ENCODE results near the gene MAP3K2. TPM values are rescaled to one million over a fixed set of nuclear protein-coding genes. Genes with fewer than 3 reads are reported as not detected.

The MAP3K2 gene
- total RNA-seq, 2 donors from 2014 or later, result 29.3 to 31.2 TPM

DNA sequence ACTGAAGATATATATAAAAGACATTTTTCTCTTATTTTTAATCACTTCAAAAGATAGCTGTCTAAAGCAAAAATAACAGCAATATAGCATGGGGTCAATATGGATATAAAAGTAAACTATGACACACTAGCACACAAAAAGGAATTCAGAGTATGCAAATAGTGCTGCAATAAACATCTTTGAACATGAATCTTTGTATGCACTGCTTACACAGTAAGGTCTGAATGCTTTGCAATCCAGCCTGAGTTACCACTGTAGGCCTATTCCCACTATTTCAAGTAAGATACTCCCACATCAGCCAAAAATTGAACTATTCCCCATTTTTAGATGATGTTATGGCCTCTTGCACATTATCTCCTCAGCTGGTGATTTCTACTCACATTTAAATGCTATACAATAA is 66.5 kb downstream of the MAP3K2 start:
- no peak for ATAC-seq
- intact Hi-C loops (cut with DNase I), result loop anchor here in 1 of 2 donors (10.0 kb wide), 1 partner anchor 153 kb away; no protein-coding TSS in a partner anchor
- no peak for DNase-seq

DNA sequence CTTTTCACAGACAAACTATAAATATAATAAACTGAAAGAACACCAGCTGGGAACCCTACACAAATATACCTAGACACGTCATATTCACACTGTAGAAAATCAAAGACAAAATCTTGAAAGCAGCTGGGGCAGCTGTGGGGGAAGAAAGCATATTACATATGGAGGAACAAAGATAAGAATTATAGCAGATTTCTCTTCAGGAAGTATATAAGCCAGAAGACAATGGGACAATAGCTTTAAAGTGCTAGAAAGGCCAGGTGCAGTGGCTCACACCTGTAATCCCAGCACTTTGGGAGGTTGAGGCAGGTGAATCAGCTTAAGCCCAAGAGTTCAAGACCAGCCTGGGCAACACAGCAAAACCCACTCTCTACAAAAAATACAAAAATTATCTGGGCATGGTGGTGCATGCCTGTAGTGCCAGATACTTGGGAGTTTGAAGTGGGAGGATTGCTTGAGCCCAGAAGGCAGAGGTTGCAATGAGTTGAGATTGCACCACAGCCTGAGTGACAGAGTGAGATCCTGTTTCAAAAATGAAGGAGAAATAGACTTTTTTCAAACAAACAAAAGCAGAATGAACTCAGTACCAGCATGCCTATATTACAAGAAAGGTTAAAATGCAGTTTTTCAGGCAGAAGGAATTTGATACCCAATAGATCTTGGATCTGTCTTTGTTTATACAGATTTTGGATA is 67.0 kb downstream of the MAP3K2 start:
- intact Hi-C loops (cut with DNase I), result loop anchor here in 1 of 2 donors (10.0 kb wide), 1 partner anchor 154 kb away; no protein-coding TSS in a partner anchor
- ATAC-seq, result no peak

DNA sequence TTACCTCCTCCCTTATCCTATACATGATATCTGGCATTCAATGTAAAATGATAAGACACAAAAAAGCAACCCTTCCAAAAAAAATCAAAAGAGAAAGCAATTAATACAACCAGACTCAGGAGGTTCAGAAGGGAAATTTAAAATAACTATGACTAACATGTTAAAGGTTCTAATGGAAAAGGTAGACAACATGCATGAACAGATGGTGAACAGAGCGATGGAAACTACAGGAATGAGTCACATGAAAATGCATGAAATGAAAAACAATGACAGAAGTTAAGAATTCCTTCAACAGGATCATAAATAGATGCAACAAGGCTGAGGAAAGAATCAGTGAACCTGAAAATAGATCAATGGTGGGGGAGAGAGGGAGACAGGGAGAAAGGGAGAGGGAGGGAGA is 67.7 kb downstream of the MAP3K2 start:
- intact Hi-C loops (cut with DNase I), result loop anchor here in 1 of 2 donors (10.0 kb wide), 1 partner anchor 155 kb away; no protein-coding TSS in a partner anchor
- no peak for DNase-seq
- no peak for ATAC-seq

More for the DNA sequence above, 67.0 kb downstream of the MAP3K2 start:
- DNase-seq, result no peak

DNA sequence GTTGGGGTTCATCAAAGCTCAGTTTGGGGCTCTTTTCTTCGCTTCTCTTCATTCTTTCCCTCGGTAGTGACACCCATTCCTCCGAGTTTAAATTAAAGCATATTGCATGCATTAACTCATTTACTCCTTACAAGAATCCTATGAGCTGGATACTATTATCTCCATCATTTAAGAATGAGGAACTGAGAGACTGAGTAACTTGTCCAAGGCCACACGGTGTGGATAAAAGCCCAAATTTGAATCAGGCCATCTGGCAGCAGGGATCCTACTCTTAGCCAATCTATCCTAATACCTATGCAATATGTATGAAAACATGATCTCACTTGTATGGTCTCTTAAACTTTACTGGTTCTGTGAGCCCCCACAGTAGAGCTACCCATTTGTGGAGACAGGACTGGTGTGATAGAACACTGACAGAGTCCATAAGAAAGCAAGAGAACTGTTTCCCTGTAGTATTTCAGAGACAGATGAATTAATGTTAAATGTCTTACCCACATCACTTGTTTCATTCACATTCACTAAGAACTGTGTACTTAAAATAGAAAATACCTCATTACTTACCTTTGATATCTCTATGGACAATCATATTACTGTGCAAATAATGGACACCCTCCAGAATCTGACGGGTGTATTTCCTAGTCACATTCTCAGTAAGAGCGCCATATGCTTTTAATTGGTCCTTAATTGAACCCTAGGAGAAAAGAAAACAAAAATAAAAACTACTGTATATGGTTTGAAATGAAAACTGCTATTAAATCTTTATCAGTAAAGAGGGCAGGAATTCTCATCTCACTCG is 73.4 kb downstream of the MAP3K2 start:
- intact Hi-C loops (cut with DNase I), result no loop called here
- DNase-seq, result no peak
- ATAC-seq, result no peak

DNA sequence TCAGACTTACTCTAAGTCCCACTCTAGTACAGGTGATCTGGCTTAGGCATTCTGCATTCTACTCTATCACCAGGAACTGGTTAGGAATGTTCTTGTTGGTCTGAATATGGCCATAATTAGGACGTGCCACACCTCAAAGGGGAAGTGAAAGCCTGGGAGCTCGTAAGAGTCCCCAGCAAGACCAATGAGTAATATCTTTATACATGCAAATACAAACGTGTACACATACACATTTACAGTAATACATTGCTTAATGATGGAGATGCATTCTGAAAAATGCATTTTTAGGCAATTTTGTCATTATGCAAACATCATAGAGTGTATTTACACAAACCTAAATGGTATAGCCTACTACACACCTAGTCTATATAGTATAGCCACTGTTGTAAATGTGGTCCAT is 74.4 kb downstream of the MAP3K2 start:
- intact Hi-C loops (cut with DNase I), result no loop called here
- ATAC-seq (no peak), DNase-seq (no peak)

DNA sequence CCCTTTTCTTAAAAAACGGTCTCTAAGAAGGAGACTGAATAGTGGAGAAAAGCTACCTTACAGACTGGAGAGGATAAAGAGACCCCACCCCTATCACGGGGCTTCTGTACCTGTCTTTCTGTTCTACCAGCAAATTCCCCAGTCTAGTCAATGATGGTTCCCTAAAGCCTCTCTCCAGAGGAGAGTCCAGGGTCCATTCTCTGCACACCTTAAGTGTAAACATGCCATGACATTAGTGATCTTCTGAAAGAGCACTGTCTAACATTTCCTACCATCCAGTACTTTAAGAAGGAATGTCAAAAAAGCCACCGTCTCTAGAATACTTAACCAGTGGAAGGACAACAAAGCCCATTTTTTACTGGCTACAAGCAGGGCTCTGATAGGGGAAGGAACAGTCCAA is 76.8 kb downstream of the MAP3K2 start:
- ATAC-seq (no peak), DNase-seq (no peak)
- intact Hi-C loops (cut with DNase I), result no loop called here

DNA sequence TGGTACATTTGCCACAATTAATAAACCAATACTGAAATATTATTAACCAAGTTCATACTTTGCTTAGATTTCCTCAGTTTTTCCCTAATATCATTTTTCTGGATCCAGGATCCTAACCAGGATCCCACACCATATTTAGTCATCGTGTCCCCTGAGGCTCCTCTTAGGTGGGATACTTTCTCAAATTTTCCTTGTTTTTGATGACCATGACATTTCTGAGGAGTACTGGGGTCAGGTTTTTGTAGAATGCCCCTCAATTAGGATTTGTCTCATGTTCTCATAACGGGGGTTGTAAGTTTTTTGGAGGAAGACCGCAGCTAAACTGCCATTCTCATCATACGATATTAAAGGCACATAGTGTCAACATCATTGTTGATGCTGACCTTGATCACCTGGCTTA is 78.3 kb downstream of the MAP3K2 start:
- intact Hi-C loops (cut with DNase I), result no loop called here
- DNase-seq (no peak), ATAC-seq (no peak)

DNA sequence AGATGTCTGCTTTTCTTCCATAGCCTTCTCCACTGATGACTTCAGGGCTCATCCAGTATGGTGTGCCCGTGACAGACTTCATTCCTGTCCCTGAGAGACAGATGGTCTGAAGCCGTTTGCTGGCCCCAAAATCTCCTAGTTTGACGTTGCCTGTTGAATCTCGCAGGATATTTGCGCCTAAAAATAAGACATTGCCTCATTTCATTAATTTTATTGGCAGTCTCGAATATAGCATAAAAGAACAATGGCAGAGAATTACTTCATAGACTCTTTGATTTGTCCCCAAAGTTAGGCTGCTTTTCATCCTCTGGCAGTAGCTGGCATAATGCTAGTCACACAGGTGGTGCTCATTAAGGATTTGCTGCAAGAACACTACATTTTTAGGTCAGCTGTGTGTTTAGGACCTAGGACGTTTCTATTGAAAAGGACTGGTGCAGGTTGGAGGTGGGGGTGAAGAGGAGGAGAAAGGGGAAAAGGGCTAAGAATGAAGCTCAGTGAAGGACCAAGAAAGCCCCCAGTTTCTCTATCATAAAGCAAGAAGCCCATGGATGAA is 79.1 kb downstream of the MAP3K2 start:
- no peak for ATAC-seq
- intact Hi-C loops (cut with DNase I), result no loop called here
- no peak for DNase-seq

DNA sequence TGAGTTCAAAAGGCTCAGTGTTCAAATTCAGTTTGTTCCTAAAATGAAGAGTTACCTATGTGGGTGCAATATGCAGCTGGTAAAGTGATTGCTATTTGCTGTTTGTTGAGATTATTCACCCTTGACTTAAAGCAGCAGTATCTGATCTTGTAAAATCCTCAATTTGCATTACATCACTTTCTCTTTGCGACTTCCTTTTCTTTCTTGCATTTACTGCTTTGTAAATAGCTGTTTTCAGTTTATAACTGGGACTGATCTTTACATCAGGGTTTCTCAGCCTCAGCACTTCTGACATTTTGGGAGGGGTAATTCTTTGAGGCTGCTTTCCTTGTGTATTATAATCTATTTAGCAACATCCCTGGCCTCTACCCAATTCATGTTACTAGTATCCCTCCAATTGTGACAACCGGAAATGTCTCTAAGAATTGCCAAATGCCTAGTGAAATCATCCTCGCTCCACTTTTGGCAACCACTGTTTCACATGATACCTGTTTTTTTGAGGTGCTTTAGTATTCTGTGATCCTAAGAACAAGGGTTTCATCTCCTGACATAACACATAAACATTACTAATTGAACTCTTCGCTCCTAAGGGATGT is 81.7 kb downstream of the MAP3K2 start:
- no peak for ATAC-seq
- no peak for DNase-seq
- intact Hi-C loops (cut with DNase I), result no loop called here

DNA sequence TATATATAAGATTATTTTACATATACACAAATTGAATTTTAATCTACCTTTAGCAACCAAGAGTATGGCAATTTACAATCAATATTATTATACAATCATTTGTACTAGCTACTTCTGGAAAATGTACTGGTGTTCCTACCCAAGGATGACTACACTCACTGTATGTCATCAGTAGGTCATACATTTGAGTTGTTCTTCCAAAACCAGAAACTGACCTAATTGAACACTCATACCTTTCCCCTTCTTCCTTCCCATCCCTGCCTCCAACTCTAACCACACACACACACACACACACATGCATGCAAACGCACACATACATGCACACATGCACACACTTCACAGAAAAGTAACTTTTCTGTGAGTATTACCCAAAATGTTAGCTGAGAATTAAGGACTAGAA is 85.6 kb downstream of the MAP3K2 start:
- intact Hi-C loops (cut with DNase I), result no loop called here
- ATAC-seq, result no peak
- DNase-seq, result no peak

DNA sequence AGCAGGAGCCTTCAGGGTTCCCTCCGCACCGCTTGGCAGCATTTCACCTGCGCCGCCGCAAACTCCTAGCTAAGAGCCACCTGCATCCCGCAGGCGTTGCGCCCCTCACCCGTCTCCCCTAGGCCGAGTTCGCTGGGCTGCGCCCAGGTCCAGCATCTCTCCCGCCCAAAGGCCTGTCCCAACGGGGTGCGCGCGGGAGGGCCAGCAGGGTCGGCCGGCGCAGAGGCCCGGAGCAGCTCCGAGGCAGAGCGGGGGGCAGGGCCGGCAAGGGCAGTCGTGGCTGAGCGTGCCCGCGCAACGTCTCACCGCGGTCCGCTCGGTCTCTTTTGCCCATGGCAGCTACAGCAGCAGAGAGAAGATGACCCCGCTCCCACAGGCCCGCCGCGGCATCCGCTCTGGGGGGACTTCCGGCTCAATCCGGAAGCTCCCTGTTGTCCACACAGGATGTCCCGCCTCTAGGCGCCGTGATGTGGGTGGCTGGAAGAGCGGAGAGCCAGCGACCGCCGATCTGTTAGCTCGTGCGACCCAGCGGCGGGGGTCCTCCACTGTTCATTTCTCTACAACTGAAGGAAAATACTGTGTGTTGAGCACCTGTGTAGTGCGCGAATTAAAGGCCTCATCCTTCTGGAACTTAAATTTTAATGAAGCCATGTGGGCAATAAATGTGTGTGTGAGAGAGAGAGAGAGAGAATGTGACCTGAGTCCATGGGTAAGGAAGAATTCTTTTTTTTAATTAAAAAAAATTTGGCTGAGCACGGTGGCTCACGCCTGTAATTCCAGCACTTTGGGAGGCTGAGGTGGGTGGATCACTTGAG is 93.8 kb downstream of the MAP3K2 start, which contains the start of gene ERCC3:
Gene ERCC3 (minus strand): TSS at position 397 of the 815 bp plus-strand sequence. CDS start 63 bp downstream, at position 334.
- DNase-seq, result peak; percentile 92
- peak; percentile 97 to 98 for ATAC-seq
- intact Hi-C loops (cut with DNase I), result no loop called here

DNA sequence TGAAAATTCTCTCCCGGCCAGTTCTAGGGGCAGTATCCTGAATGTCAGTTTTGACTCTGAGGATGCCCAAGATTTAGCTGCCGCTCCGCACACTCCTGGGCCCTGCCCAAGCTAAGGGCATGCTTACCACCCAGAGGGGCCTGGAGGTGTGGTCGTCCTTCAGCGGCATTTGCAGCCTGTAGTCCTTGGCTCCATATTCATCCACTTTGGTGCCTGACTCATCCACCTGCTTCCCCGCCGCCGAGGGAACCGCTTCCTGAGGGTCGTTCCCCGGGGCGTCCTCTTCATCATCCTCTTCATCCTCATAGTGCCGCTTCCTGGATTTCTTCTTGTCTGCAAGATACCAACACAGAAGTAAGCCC is 94.4 kb downstream of the MAP3K2 start:
- intact Hi-C loops (cut with DNase I), result no loop called here
- peak; percentile 13 to 31 for ATAC-seq
- DNase-seq, result no peak

DNA sequence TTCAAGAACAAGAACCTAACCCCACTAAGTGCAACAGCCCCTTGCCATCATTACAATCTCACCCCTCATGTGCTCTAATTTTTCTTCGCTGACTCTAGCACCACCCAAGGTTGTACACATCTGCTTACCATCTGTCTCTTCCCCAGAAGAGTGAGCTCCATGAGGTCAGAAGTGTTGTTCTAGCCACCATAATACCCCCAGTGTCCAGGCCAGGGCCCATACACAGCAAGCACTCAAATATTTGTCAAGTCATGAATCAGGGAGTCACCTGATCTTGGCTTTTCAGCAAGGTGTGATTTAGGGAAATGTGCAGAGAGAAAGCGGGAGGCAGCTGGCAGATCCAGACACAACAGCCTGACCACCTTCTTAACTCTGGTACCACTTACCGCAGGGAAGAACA is 99.5 kb downstream of the MAP3K2 start:
- DNase-seq (no peak), ATAC-seq (no peak)
- intact Hi-C loops (cut with DNase I), result no loop called here

DNA sequence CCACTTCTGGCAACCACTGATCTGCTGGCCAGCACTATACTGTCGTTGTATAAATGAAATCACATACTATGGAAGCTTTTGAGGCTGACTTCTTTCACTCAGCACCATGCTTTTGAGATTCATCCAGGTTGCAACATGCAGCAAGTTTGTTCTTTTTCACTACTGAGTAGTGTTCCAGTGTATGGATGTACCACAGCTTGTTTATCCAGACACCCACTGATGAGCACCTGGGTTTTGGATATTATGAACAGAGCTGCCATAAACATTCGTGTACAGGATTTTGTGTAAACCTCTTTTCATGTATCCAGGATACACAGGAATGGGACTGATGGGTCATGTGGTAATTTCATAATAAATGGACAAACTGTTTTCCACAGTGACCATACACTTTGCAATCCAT is 104.5 kb downstream of the MAP3K2 start:
- no peak for ATAC-seq
- intact Hi-C loops (cut with DNase I), result no loop called here

DNA sequence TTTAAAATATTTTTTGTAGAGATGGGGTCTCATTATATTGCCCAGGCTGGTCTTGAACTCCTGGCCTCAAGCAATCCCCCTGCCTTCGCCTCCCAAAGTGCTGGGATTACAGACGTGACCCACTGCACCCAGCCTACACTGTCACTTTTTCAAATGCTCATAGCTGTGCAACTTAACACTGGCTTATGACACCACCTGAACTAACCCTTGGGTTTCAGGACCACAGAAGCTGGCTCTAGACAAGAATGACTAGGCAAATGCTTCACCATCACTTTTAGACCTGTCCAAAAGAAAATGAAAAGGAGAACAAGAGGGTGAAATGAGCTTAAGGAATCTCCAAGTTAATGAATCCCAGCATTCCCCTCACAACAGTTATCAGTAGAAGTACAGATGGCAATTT is 107.1 kb downstream of the MAP3K2 start:
- ATAC-seq (no peak), DNase-seq (no peak)
- intact Hi-C loops (cut with DNase I), result no loop called here

More for the DNA sequence above, 104.5 kb downstream of the MAP3K2 start:
- no peak for DNase-seq

DNA sequence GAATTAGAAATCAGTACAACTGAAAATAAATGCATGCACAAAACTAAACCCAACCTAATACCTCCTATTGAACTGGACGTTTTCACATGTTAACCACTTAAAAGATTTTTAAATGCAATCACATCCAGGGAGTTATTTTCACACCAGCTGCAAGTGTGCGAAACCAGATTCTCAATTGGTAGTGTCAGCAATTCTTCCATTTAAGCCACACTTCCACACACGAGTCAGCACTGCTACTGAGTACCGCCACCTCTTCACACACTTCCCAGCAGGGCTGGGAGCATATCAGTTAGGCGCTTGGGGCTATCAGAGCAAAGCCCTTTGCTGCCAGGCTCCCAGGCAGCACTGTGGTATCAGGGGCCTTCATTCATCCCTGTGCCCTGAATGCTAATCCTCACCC is 108.0 kb downstream of the MAP3K2 start:
- intact Hi-C loops (cut with DNase I), result no loop called here
- DNase-seq, result no peak
- ATAC-seq, result no peak

DNA sequence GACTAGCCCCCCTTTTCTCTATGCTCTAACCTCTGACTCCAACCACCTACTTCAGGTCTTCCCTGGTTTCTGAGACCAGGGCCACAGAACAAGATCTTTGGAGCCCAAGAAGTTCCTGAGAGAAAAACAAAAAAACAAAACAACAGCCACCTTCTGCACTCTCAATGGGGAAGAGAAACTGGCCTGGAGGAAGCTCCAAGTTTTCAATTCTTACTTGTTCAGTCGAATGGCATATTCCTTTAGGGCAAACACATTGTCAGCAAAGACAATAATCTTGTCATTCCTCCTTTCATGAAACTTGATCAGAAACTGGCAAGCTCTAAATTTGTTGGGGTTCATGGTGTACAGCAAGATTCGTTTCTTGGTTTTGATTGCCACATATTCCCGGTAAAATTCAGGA is 108.8 kb downstream of the MAP3K2 start:
- ATAC-seq (no peak), DNase-seq (no peak)
- intact Hi-C loops (cut with DNase I), result no loop called here

DNA sequence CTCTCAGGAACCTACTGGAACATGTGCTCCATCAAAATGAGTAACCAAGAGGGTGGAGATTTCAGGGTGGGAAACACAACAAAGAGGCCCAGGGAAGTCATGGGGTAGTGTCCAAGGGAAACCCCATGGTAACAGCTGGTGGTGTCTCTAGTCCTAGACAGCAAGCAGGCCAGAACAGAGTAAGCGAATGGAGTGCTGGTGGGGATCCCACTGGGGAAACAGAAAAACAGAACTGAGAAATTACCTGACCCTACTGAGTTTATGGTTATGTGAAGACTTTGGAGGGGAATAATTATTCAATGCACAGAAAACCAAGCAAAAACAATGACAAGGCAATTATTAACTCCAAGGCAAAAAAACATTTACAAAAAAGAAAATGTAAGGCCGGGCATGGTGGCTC is 110.7 kb downstream of the MAP3K2 start:
- ATAC-seq, result no peak

DNA sequence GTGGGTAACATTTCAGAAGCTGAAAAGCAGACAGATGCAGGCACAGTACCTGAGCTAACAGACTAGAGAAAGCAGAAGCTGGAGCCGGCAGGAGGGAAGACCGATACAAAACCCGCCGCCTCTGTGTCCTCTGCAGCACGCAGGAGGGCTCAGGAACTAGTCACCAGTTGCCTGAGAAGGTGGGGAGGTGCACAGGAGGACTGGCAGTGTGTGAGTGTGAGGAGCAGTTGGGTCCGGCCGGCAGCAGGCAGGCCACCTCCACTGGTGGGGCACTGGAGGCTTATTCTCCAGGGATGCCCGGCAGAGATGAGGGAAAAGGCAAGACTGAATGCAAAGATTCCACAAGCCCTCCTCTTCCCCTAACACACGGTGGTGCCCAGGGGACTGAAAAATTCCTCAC is 112.0 kb downstream of the MAP3K2 start:
- ATAC-seq (no peak), DNase-seq (no peak)
- intact Hi-C loops (cut with DNase I), result no loop called here

More for the DNA sequence above, 110.7 kb downstream of the MAP3K2 start:
- intact Hi-C loops (cut with DNase I), result no loop called here
- no peak for DNase-seq

Measured in left cardiac atrium (tissue), 4 donors.